Cardiac fibroblast (primary cell): ENCODE data around the gene EXOSC7.

Source experiments
- DNase-seq, 2 donors: peaks; one replicate each; pipeline versions ENCODE4 v3.0.0 to v3.0.0-alpha.2; 2010; ENCODE audit warnings: low read depth in 2 of 2
- H3K4me3 ChIP-seq, 2 donors: replicated peaks in 1 of 2; 1 replicate in 1 of 2; 2 replicates in 1 of 2; pipeline ENCODE4 v1.5.1; 2011; ENCODE audit warnings: low read depth in 2 of 2, low read length in 2 of 2, mild to moderate bottlenecking in 2 of 2, moderate library complexity in 1 of 2
- TF ChIP-seq, protein P1 (sequence below): IDR thresholded peaks from one replicate; pipeline ENCODE4 v1.5.1; 2011; ENCODE audit warnings: low read depth, mild to moderate bottlenecking, low read length, inconsistent platforms

EXOSC7 gene

DNA sequence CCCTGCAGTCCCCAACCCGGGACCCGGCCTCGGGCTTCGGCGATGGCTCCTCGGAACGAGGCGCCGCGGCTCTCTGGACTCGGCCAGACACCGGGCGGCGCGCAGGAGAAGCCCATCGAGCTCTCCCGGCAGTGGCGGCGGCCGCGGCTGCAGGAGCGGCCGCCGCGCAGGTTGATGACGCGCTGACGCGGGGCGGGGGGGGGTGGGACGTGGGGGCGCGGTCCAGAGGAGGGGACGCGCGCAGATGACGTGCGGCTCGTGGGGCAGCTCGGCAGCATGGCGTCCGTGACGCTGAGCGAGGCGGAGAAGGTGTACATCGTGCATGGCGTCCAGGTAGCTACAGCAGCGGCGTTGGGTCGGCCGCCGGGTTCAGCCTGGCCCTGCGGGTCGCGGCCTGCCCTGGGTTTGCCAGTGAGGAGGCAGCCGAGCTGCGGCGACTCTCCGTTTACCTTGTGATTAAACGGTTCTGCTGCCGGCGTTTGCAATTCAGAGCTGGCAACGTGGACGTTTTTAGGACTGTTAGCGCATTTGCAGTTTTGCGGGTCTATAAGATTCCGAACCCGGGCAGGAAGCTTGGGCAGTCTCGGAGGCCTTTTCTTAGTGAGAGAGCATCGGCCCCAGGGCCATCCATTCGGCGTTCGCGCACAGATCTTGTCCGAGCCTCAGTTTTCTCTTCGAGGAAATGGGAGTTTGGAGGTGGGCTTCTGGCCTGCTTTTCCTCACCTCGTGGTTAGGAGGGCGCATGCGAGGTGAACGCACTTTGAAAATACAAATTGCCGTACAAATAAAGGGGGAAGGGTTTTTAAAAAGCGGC lies at the start of gene EXOSC7, which contains the start of gene ZDHHC3:
Gene EXOSC7, plus strand, starts transcription at position 243 of the 814 bp plus-strand sequence. Its CDS starts 34 bp downstream, at position 277.
Gene ZDHHC3, minus strand, starts transcription at position 173 of the 814 bp plus-strand sequence. CDS start 16,738 bp downstream, outside the sequence.
- peak within 1 kb of the TSS; percentile 92 to 95 for H3K4me3 ChIP-seq
- TF ChIP-seq, protein P1, sequence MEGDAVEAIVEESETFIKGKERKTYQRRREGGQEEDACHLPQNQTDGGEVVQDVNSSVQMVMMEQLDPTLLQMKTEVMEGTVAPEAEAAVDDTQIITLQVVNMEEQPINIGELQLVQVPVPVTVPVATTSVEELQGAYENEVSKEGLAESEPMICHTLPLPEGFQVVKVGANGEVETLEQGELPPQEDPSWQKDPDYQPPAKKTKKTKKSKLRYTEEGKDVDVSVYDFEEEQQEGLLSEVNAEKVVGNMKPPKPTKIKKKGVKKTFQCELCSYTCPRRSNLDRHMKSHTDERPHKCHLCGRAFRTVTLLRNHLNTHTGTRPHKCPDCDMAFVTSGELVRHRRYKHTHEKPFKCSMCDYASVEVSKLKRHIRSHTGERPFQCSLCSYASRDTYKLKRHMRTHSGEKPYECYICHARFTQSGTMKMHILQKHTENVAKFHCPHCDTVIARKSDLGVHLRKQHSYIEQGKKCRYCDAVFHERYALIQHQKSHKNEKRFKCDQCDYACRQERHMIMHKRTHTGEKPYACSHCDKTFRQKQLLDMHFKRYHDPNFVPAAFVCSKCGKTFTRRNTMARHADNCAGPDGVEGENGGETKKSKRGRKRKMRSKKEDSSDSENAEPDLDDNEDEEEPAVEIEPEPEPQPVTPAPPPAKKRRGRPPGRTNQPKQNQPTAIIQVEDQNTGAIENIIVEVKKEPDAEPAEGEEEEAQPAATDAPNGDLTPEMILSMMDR = no peak
- peak; percentile 87 to 88 for DNase-seq

GRCh38 chr3:44926921-44927320 lies 49.1 kb upstream of the EXOSC7 start:
- no peak for DNase-seq
- TF ChIP-seq, protein P1 = no peak
- no peak overlapping the region for H3K4me3 ChIP-seq

GRCh38 chr3:44927371-44927770 lies 48.7 kb upstream of the EXOSC7 start:
- TF ChIP-seq, protein P1 = no peak
- H3K4me3 ChIP-seq = no peak overlapping the region
- DNase-seq = no peak

DNA sequence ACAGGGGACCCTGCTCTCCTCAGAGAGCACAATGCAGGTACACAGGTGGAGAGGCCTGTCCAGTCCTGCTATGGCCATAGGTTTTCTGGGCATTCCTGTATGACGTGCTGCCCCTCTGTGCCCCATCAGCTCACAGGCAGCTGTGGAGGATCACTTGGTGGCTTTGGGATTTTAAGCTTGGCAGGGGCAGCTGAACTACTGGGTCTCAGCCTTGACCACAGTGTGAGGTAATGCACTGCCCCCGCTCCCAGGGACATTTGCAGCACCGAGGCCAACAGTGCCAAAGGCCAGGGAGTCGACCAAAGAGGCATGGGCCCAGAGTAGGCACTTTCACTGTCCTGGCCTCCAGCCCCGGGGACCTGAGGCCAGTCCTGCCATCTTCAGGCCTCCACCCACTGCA lies 46.3 kb upstream of the EXOSC7 start:
- DNase-seq = no peak
- no peak overlapping the region for H3K4me3 ChIP-seq
- TF ChIP-seq, protein P1 = no peak

DNA sequence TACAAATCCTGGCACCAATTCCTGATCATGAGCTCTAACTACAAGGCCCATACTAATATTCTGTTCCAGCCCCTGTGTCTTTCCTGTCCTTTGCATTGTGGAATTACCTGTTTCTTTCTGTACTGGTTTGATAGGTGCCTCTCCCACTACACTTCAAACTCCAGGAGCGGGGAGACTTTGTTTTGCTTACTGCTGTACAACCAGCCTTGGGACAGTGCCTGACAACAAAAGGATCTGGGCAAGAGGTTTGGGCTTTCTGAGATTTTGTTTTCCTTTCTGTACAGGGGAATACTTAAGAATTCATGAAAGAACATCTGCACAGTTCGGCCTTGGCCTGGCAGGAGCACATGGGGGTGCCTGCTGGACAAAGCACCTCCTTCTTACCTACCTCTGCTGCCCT lies 45.1 kb upstream of the EXOSC7 start:
- DNase-seq = no peak
- TF ChIP-seq, protein P1 = no peak
- no peak overlapping the region for H3K4me3 ChIP-seq

- DNase-seq = no peak
- TF ChIP-seq, protein P1 = no peak
- no peak overlapping the region for H3K4me3 ChIP-seq
Measured at GRCh38 chr3:44931791-44932190, 44.3 kb upstream of the EXOSC7 start.
